ENCODE results near the gene LRRC10.
"Not testable (repeated sequence)": the region's sequence is repeated elsewhere in the genome, so short reads cannot be mapped to it uniquely, and the experiment has no call there.

LRRC10 gene

GRCh38 chr12:69641546-69641945, 30.8 kb upstream of the LRRC10 start:
- no peak for TF ChIP-seq GATA1 (IDR thresholded peaks at IDR 0.05; ENCODE audit: low read depth, low read length)
- no peak for DNase-seq

- TF ChIP-seq GATA1 (IDR thresholded peaks at IDR 0.05; ENCODE audit: low read depth, low read length), result no peak
- TF ChIP-seq POLR2A (IDR thresholded peaks at IDR 0.05; ENCODE audit: low read length), result no peak
- peak; percentile 83 to 90 for DNase-seq
Measured at GRCh38 chr12:69639400-69640016, 28.8 kb upstream of the LRRC10 start.

GRCh38 chr12:69633061-69633460, 22.4 kb upstream of the LRRC10 start:
- peak; percentile 40 to 48 for DNase-seq
- TF ChIP-seq POLR2A (IDR thresholded peaks at IDR 0.05; ENCODE audit: low read length), result no peak
- no peak for TF ChIP-seq GATA1 (IDR thresholded peaks at IDR 0.05; ENCODE audit: low read depth, low read length)

GRCh38 chr12:69630191-69630590, 19.5 kb upstream of the LRRC10 start:
- peak; percentile 42 for DNase-seq
- no peak for TF ChIP-seq GATA1 (IDR thresholded peaks at IDR 0.05; ENCODE audit: low read depth, low read length)
- no peak for TF ChIP-seq POLR2A (IDR thresholded peaks at IDR 0.05; ENCODE audit: low read length)

- peak; percentile 46 to 79 for DNase-seq
- no peak for TF ChIP-seq POLR2A (IDR thresholded peaks at IDR 0.05; ENCODE audit: low read length)
Measured at GRCh38 chr12:69627501-69627900, 16.8 kb upstream of the LRRC10 start.

- peak; percentile 100 for DNase-seq
- TF ChIP-seq POLR2A (IDR thresholded peaks at IDR 0.05; ENCODE audit: low read length), result peak; percentile 80
- peak; percentile 98 for TF ChIP-seq GATA1 (IDR thresholded peaks at IDR 0.05; ENCODE audit: low read depth, low read length)
Measured at GRCh38 chr12:69623970-69624369, 13.3 kb upstream of the LRRC10 start.

- TF ChIP-seq GATA1 (IDR thresholded peaks at IDR 0.05; ENCODE audit: low read depth, low read length) (no peak), POLR2A (IDR thresholded peaks at IDR 0.05; ENCODE audit: low read length) (no peak)
- no peak for DNase-seq
Measured at GRCh38 chr12:69621551-69621950, 10.8 kb upstream of the LRRC10 start.

- peak in 1 of 2 experiments; percentile 31 for DNase-seq
- no peak for TF ChIP-seq POLR2A (IDR thresholded peaks at IDR 0.05; ENCODE audit: low read length)
- TF ChIP-seq GATA1 (IDR thresholded peaks at IDR 0.05; ENCODE audit: low read depth, low read length), result no peak
Measured at GRCh38 chr12:69620921-69621320, 10.2 kb upstream of the LRRC10 start.

- TF ChIP-seq GATA1 (IDR thresholded peaks at IDR 0.05; ENCODE audit: low read depth, low read length), result no peak
- no peak for TF ChIP-seq POLR2A (IDR thresholded peaks at IDR 0.05; ENCODE audit: low read length)
Measured at GRCh38 chr12:69620077-69620476, 9.4 kb upstream of the LRRC10 start.

GRCh38 chr12:69619050-69619449, 8.3 kb upstream of the LRRC10 start:
- no peak for DNase-seq
- TF ChIP-seq GATA1 (IDR thresholded peaks at IDR 0.05; ENCODE audit: low read depth, low read length) (no peak), POLR2A (IDR thresholded peaks at IDR 0.05; ENCODE audit: low read length) (no peak)

More at GRCh38 chr12:69620077-69620476, 9.4 kb upstream of the LRRC10 start:
- DNase-seq, result peak; percentile 35 to 39

- TF ChIP-seq GATA1 (IDR thresholded peaks at IDR 0.05; ENCODE audit: low read depth, low read length) (no peak), POLR2A (IDR thresholded peaks at IDR 0.05; ENCODE audit: low read length) (no peak)
- DNase-seq, result no peak
Measured at GRCh38 chr12:69616025-69616424, 5.3 kb upstream of the LRRC10 start.

GRCh38 chr12:69613351-69613750, 2.6 kb upstream of the LRRC10 start:
- TF ChIP-seq POLR2A (IDR thresholded peaks at IDR 0.05; ENCODE audit: low read length) (no peak), GATA1 (IDR thresholded peaks at IDR 0.05; ENCODE audit: low read depth, low read length) (no peak)
- no peak for DNase-seq

- no peak for TF ChIP-seq POLR2A (IDR thresholded peaks at IDR 0.05; ENCODE audit: low read length)
- TF ChIP-seq GATA1 (IDR thresholded peaks at IDR 0.05; ENCODE audit: low read depth, low read length), result no peak
- no peak for DNase-seq
Measured at GRCh38 chr12:69610126-69610525, 581 bp downstream of the LRRC10 start.

GRCh38 chr12:69608114-69608513, 2.6 kb downstream of the LRRC10 start:
- DNase-seq, result peak; percentile 77 to 78
- TF ChIP-seq POLR2A (IDR thresholded peaks at IDR 0.05; ENCODE audit: low read length) (no peak), GATA1 (IDR thresholded peaks at IDR 0.05; ENCODE audit: low read depth, low read length) (no peak)

GRCh38 chr12:69604275-69604674, 6.4 kb downstream of the LRRC10 start:
- DNase-seq, result not testable (repeated sequence)

GRCh38 chr12:69603556-69603955, 7.2 kb downstream of the LRRC10 start:
- not testable (repeated sequence) for DNase-seq
